ENCODE results near the gene NRXN2. TPM values are rescaled to one million over a fixed set of nuclear protein-coding genes. Genes with fewer than 3 reads are reported as not detected.

Gene NRXN2
- total RNA-seq, 2 experiments from 2014 or later: 0.18 to 0.39 TPM

DNA sequence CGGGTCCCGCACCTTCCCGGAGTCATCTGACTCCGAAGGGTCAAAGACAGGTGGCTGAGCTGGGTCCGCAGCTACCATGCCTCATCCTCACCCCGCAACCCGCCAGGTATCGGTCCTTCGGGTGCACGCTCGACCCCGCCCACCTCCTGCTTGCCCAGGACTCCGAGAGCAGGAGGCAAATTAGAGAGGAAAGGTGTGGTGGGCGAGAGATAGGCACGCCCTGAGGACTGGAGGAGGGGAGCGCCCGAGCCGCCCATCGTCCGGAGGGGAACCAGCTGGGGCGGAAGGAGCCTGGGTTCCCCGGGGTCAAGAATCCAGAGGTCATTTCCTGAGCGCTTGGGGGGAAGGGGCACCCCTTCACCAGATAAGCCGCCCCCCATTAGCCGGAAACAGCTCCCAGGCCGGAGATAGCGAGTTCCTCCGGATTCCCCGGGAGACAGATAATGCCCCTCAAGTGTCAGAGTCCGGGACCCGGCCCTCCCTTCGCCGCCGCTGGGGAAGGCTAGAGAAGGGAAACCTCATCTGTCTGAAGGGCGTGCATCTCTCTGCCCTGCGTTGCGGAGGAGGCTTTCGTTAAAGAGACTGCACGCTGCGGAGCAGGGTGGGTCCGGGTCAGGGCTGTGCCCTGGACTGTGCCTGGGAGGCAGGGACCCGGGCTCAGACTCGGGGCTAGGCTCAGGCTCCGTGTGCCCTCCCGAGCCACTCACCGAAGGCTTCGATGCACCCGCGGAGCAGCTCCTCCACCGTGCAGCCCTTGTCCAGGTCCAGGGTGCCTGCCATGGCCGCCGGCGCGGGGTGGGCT is 19.3 kb upstream of the NRXN2 start:
- H3K4me3 Mint-ChIP-seq: peak overlapping the region; percentile 57
- H3K9me3 Mint-ChIP-seq (ENCODE audit: low read depth): no peaks in the 10 kb centered on the region
- H3K27ac Mint-ChIP-seq: no peak overlapping the region
- peaks cover 5% of the 10 kb centered on the region for H3K27me3 Mint-ChIP-seq
- ChIA-PET POLR2A (no interaction called here), CTCF (interaction anchor here (0.6 to 1.8 kb wide), 10 partner anchors 9 to 54 kb away, joined by 3 to 6 read pairs (median 4); no protein-coding TSS in a partner anchor)
- no peaks in the 10 kb centered on the region for H3K36me3 Mint-ChIP-seq (ENCODE audit: low read depth)
- H3K4me1 Mint-ChIP-seq: peaks cover 25% of the 10 kb centered on the region
- intact Hi-C loops (cut with DNase I, micrococcal nuclease): loop anchor here (1.0 to 2.0 kb wide), 4 partner anchors 53 to 383 kb away; partner anchors contain the start of gene RPS6KA4 (in 1 of the 2)
- ATAC-seq: peak; percentile 22
- DNase-seq: peak; percentile 57

DNA sequence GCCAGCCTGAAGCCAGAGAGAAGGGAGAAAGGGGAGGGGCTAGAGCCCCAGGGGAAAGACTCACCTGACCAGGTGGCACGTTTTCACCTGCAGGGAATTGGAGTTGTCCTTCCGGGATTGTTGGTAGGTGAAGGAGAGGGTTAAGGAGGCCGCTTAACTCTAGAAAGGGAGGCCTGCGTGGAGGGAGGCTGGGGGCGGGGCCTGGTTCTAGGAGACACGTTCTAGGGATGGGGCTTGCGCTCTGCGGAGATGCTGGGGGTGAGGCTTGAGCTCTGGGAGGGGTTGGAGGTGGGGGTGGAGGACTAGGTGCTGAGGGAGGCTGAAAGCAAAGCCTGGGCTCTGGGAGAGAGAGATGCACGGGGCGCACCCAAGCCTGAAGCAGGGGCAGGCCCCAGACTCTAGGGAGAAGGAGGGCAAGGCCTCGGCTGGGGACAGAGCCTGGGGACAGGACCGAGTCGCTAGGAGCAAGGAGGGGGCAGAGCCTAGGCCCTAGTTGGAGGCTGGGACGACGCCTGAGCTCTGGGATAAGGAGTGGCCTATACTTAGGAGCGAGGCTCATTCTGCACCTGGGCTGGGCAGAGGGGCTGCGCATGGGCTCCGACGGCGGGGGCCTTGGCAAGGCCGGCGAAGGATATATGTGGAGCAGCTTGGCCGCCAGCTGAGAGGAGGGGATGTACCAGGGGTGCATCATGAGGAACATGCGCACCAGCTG is 18.5 kb upstream of the NRXN2 start:
- no peaks in the 10 kb centered on the region for H3K36me3 Mint-ChIP-seq (ENCODE audit: low read depth)
- peaks cover 28% of the 10 kb centered on the region for H3K4me1 Mint-ChIP-seq
- H3K4me3 Mint-ChIP-seq: peak overlapping the region; percentile 57
- H3K27me3 Mint-ChIP-seq: peaks cover 5% of the 10 kb centered on the region
- DNase-seq: no peak
- no peak overlapping the region for H3K27ac Mint-ChIP-seq
- no peak for ATAC-seq
- ChIA-PET POLR2A (no interaction called here), CTCF (interaction anchor here (0.6 to 1.5 kb wide), 9 partner anchors 8 to 271 kb away, joined by 3 to 6 read pairs (median 4); no protein-coding TSS in a partner anchor)
- intact Hi-C loops (cut with DNase I, micrococcal nuclease): loop anchor here (1.0 to 2.0 kb wide), 4 partner anchors 53 to 383 kb away; partner anchors contain the start of gene RPS6KA4 (in 1 of the 2)
- H3K9me3 Mint-ChIP-seq (ENCODE audit: low read depth): no peaks in the 10 kb centered on the region

DNA sequence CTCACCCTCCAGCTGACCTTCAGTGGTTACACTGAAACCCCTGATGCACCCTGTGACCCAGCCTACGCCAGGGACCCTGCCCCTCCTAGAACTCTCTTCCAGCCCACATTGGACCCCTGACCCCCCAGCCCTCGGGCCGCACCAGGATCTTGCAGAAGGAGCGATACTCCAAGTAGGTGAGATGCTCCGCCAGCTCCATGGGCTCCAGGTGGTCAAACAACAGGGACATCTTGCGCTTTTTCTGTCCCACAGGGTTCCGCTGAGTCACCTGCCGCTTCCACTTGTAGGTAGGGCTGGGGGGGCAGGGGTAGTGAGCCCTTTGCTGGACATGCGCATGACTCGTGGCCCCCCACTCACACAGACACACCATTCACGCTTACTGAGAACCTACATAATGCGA is 16.9 kb upstream of the NRXN2 start:
- ATAC-seq (no peak), DNase-seq (no peak)
- intact Hi-C loops (cut with DNase I, micrococcal nuclease): no loop called here
- no peak overlapping the region for H3K27ac Mint-ChIP-seq
- CTCF ChIA-PET: interaction anchor here (0.9 to 1.4 kb wide), 2 partner anchors 20 to 51 kb away, joined by 3 to 7 read pairs; no protein-coding TSS in a partner anchor
- no peaks in the 10 kb centered on the region for H3K36me3 Mint-ChIP-seq (ENCODE audit: low read depth)
- no peaks in the 10 kb centered on the region for H3K9me3 Mint-ChIP-seq (ENCODE audit: low read depth)
- H3K27me3 Mint-ChIP-seq: peaks cover 5% of the 10 kb centered on the region
- peaks cover 26% of the 10 kb centered on the region for H3K4me1 Mint-ChIP-seq
- POLR2A ChIA-PET: no interaction called here
- H3K4me3 Mint-ChIP-seq: no peak overlapping the region

DNA sequence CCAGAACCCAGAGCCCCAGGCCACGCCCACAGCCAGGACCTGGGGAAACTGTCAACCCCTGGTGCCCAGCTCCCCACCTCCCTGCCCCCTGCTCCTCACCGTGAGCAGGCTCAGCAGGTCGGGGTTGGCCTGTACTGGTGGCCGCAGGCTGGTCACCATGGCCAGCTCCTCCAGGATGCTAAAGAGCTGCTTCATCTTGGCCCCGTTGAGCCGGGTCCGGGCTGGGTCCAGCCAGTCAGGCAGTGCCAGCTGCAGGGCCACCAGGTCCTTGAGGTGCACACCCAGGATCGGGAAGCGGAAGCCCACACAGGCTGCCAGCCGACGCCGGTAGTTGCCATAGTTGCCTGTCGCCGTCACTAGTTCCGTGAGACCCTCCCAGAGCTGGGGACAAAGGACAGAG is 13.7 kb upstream of the NRXN2 start:
- intact Hi-C loops (cut with DNase I, micrococcal nuclease): no loop called here
- Mint-ChIP-seq H3K36me3 (ENCODE audit: low read depth) (peaks cover 2% of the 10 kb centered on the region), H3K4me3 (no peak overlapping the region), H3K9me3 (ENCODE audit: low read depth) (no peaks in the 10 kb centered on the region), H3K4me1 (peaks cover 17% of the 10 kb centered on the region), H3K27me3 (no peaks in the 10 kb centered on the region), H3K27ac (no peak overlapping the region)
- ChIA-PET CTCF (interaction anchor here (0.6 to 1.1 kb wide), 3 partner anchors 10 to 1446 kb away, joined by 3 to 5 read pairs (median 3); no protein-coding TSS in a partner anchor), POLR2A (no interaction called here)
- ATAC-seq (no peak), DNase-seq (no peak)

DNA sequence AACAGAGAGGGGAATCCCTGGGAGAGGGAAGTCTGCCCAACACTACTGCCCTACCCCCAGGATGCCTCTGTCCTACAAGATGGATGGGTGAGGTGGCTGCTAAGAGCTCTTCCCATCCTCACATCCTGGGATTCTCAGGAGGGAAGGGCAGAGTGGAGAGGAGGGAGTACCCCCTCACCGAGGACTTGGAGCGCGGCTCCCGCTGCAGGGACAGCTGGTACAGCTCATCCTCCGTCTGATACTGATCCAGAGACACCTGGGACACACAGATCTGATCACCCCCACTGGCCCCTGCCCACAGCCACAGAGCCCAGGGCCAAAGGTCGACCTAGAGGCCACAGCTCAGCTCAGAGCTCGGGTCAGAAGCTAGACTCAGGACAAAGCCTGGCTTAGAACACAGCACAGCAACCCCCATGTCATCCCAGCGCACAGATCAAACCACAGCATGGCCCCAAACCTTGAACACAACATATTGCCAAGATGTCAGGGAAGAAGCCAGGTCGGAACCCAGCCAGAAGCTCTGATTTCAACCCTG is 12.8 kb upstream of the NRXN2 start:
- CTCF ChIA-PET: interaction anchor here (0.6 to 1.1 kb wide), 3 partner anchors 29 to 386 kb away, joined by 3 to 5 read pairs (median 3); no protein-coding TSS in a partner anchor
- Mint-ChIP-seq H3K36me3 (ENCODE audit: low read depth) (peaks cover 2% of the 10 kb centered on the region), H3K27ac (peak overlapping the region; percentile 15), H3K27me3 (no peaks in the 10 kb centered on the region), H3K9me3 (ENCODE audit: low read depth) (no peaks in the 10 kb centered on the region), H3K4me3 (no peak overlapping the region), H3K4me1 (peaks cover 11% of the 10 kb centered on the region)
- intact Hi-C loops (cut with DNase I, micrococcal nuclease): no loop called here
- POLR2A ChIA-PET: no interaction called here
- no peak for DNase-seq
- ATAC-seq: no peak

DNA sequence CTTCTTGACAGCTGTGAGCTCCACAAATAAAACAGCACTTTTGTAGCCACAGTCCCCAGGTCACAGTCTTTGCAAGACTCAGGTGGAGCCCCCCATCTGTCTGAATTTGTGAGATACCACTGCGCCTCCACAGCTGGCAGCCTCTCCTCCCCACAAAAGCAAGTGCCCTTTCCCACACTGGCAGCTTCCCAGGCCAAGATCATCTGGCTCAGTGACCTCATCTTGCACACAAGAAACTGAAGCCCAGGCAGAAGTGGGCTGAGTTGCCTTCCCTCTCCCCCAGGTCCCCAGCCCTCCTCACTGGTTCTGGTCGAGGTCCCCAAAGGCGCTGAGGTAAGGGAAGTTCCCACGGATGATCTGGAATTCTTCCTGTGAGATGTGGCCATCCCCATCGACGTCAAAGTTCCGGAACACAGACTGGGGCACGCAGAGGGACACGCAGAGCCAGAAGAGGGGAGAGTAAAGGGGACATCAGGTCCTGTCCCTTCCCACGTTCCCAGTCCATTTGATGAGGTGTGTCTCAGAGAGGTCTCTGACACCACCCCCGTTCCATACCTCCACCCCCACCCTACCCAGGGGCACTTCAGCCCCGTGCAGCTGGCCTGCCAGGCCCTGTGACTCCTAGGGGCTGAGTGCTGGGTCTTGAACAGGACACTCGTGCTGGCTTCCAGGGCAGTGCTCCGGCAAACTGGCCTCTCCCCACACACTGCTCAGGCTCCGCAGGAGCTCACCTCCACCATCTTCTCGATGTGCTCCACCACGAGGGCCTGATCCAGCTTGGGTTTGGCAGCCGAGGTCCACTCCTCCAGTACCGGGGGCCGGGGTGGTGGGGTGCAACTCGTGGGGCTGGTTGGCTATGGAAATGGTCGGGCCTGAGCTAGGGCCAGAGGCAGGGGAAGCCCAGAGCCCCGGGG is 12.1 kb upstream of the NRXN2 start:
- Mint-ChIP-seq H3K27ac (peak overlapping the region; percentile 53), H3K9me3 (ENCODE audit: low read depth) (no peaks in the 10 kb centered on the region), H3K4me3 (no peak overlapping the region), H3K4me1 (peaks cover 11% of the 10 kb centered on the region), H3K27me3 (no peaks in the 10 kb centered on the region), H3K36me3 (ENCODE audit: low read depth) (peaks cover 2% of the 10 kb centered on the region)
- intact Hi-C loops (cut with DNase I, micrococcal nuclease): no loop called here
- ChIA-PET POLR2A (no interaction called here), CTCF (interaction anchor here (0.6 to 1.8 kb wide), 4 partner anchors 13 to 176 kb away, joined by 3 to 6 read pairs (median 4); no protein-coding TSS in a partner anchor)
- no peak for ATAC-seq
- DNase-seq: no peak

DNA sequence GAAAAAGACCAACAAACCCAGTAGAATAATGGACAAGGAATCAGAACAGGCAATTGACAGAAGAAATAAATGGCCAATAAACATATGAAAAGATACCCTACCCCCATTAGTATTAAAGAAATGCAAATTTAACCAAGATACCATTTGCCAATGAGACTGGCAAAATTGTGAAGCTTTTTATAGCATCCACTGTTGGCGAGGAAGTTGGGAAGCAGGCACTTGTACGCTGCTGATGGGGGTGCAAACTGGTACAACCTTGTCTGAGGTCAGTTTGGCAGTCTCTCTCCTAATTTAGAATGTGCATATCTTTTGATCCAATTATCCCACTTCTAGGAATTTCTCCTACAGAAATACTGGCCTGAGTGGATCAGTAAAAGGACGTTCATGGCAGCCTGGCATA is 8.6 kb upstream of the NRXN2 start:
- Mint-ChIP-seq H3K36me3 (ENCODE audit: low read depth) (peaks cover 2% of the 10 kb centered on the region), H3K27ac (no peak overlapping the region), H3K4me3 (no peak overlapping the region), H3K9me3 (ENCODE audit: low read depth) (no peaks in the 10 kb centered on the region), H3K27me3 (no peaks in the 10 kb centered on the region), H3K4me1 (peaks cover 8% of the 10 kb centered on the region)
- DNase-seq: no peak
- ChIA-PET CTCF (interaction anchor here (1.0 to 1.1 kb wide), 2 partner anchors 16 to 43 kb away, joined by 3 to 4 read pairs; no protein-coding TSS in a partner anchor), POLR2A (no interaction called here)
- intact Hi-C loops (cut with DNase I, micrococcal nuclease): no loop called here
- ATAC-seq: no peak

DNA sequence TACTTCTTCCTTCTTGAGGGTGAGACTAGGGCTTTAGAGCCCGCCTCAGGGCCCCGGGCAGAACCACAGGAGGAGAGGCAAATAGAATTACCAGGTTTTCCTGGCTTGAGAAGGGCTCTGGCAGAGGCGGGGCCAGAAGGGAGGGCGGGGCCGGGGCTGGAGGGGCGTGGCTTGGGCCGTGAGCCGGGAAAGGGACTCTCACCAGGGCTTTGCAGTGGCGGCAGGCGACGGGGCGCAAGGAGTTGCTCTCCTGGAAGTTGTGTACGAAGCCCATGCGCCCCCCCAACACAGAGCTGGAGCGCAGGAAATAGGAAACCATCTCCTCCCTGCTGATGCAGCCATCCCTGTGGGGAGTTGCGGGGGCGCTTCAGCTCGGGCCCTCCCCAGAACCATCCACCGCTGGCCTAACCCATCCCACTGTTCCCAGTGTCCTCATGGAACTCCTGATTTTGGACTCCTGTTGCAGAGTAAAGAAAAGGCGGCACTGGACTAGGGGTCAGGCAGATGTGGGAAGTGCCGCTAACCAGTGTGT is 6.9 kb upstream of the NRXN2 start:
- no peak overlapping the region for H3K27ac Mint-ChIP-seq
- ChIA-PET CTCF (interaction anchor here (0.7 kb wide), 1 partner anchor 13 kb away, joined by 3 read pairs; no protein-coding TSS in a partner anchor), POLR2A (interaction anchor here (0.7 kb wide), 1 partner anchor 47 kb away, joined by 4 read pairs; no protein-coding TSS in a partner anchor)
- H3K4me1 Mint-ChIP-seq: peaks cover 6% of the 10 kb centered on the region
- DNase-seq (peak; percentile 64), ATAC-seq (peak; percentile 51)
- peaks cover 2% of the 10 kb centered on the region for H3K36me3 Mint-ChIP-seq (ENCODE audit: low read depth)
- intact Hi-C loops (cut with DNase I, micrococcal nuclease): no loop called here
- no peaks in the 10 kb centered on the region for H3K9me3 Mint-ChIP-seq (ENCODE audit: low read depth)
- H3K27me3 Mint-ChIP-seq: no peaks in the 10 kb centered on the region
- no peak overlapping the region for H3K4me3 Mint-ChIP-seq

DNA sequence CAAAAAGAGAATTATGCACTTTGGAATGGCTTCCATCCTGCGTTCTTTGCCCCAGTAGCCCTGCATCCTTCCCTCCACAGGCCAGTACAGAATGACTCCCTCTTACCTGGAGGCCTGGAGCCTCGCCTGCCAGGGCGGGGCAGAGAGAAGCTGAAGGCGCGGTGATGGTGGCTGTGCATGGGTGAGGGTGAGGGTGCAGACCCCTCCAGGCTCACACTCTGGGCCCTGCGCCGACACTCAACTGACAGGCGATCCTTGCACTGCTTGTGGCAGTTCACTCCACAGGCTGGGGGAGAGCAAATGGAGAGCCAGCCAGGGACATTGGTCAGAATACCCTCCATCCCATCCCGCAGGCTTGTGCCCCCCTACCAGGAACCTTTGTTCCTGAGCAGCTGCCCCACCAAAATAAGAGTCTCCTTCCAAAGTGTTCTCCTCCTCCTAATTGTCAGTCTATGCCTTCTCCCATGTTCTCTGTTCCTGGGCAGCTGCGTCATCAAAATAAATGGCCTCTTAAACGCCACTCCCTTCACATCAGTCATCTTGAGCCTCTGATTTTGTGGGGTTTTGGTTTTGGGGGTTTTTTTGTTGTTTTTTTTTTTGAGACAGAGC is 5.9 kb upstream of the NRXN2 start:
- ATAC-seq (no peak), DNase-seq (no peak)
- H3K36me3 Mint-ChIP-seq (ENCODE audit: low read depth): peaks cover 2% of the 10 kb centered on the region
- intact Hi-C loops (cut with DNase I, micrococcal nuclease): no loop called here
- no peaks in the 10 kb centered on the region for H3K27me3 Mint-ChIP-seq
- CTCF ChIA-PET: no interaction called here
- POLR2A ChIA-PET: interaction anchor here (0.7 kb wide), 1 partner anchor 48 kb away, joined by 4 read pairs; no protein-coding TSS in a partner anchor
- H3K9me3 Mint-ChIP-seq (ENCODE audit: low read depth): no peaks in the 10 kb centered on the region
- no peak overlapping the region for H3K27ac Mint-ChIP-seq
- no peak overlapping the region for H3K4me3 Mint-ChIP-seq
- peaks cover 11% of the 10 kb centered on the region for H3K4me1 Mint-ChIP-seq

DNA sequence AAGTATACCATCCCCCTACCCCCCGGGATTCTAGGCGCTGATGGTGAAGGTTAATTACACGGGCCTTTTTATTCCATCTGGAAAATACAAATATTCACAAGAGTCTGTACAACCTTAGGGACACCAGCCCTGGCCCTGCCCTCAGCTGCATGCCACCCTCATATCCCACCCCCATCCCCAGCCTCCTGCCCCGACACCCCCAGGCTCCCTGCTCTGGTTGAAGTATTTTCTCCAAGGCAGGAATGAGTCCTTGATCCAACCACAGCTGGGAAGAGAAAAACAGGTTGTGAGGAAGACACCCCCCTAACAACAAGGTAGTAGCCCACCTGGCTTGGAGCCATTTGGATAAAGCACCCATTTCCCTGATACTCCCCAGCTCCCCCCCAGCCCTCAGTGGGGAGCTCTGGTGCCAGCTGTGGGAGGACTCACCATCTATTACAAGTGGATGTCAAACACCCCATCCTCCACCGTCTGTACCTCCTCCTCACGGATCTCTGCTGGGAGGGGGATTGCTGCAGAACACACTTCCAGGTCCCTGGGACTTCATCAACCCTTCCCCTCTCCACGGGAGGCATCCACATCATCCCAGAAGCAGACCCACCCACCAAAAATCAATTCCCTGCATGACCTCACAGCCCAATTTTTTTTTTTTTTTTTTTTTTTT is 4.0 kb upstream of the NRXN2 start:
- no peak overlapping the region for H3K4me3 Mint-ChIP-seq
- CTCF ChIA-PET: interaction anchor here (0.7 to 0.9 kb wide), 2 partner anchors 12 to 15 kb away, joined by 4 to 5 read pairs; no protein-coding TSS in a partner anchor
- H3K36me3 Mint-ChIP-seq (ENCODE audit: low read depth): no peaks in the 10 kb centered on the region

More for the DNA sequence above, 4.0 kb upstream of the NRXN2 start:
- Mint-ChIP-seq H3K4me1 (peaks cover 11% of the 10 kb centered on the region), H3K27ac (no peak overlapping the region), H3K27me3 (peaks cover 5% of the 10 kb centered on the region), H3K9me3 (ENCODE audit: low read depth) (no peaks in the 10 kb centered on the region)
- ATAC-seq: no peak
- intact Hi-C loops (cut with DNase I, micrococcal nuclease): no loop called here
- POLR2A ChIA-PET: no interaction called here
- DNase-seq: no peak
